IMR-90 (cell line): ENCODE results near the gene BCAP31. TPM values are rescaled to one million over a fixed set of nuclear protein-coding genes. Genes with fewer than 3 reads are reported as not detected.
"Not testable (repeated sequence)": the region's sequence is repeated elsewhere in the genome, so short reads cannot be mapped to it uniquely, and the experiment has no call there.

ENCODE experiments used
- ATAC-seq: fragments of 200-7000 bp; cut with Tn5 transposase; 2 replicates; pipeline ENCODE4 v1.9.1; 2020; ENCODE audit warnings: low read depth, mild to moderate bottlenecking, moderate library complexity
- BruUV-seq: library from RNA; stranded (reverse); fragments of 400-500 nt; replicated peaks from 2 replicates; lab custom pipeline; 2021; lab: Mats Ljungman, UMichigan
- CTCF ChIA-PET: fragments of 300-600 bp; formaldehyde crosslinking; extraction: SDS; loops from one replicate; lab custom pipeline; 2021; ENCODE audit warnings: antibody characterized with exemption; lab: Yijun Ruan, JAX
- POLR2A ChIA-PET: fragments of 300-600 bp; sonication (Branson Sonifier 250); formaldehyde crosslinking; loops from one replicate; lab custom pipeline; 2022; ENCODE audit warnings: antibody characterized with exemption; ENCODE audit not compliant: unreplicated experiment; lab: Charles Lee
- DNase-seq: peaks from one replicate; pipeline ENCODE4 v3.0.0; 2013
- H2AFZ ChIP-seq: replicated peaks from 2 replicates; pipeline ENCODE3; 2013; ENCODE audit warnings: low read length, mild to moderate bottlenecking; ENCODE audit not compliant: poor library complexity
- H2AK5ac ChIP-seq: 2 replicates; pipeline ENCODE4 v1.6.1; 2013; ENCODE audit warnings: low read depth, low read length, inconsistent platforms
- H2AK9ac ChIP-seq: replicated peaks from 2 replicates; pipeline ENCODE3; 2013; ENCODE audit warnings: mild to moderate bottlenecking, low read depth, low read length, moderate library complexity; ENCODE audit not compliant: poor library complexity
- H2BK120ac ChIP-seq: 2 replicates; pipeline ENCODE4 v1.6.1; 2013; ENCODE audit warnings: low read depth, low read length, inconsistent platforms
- H2BK15ac ChIP-seq: 3 replicates; pipeline ENCODE4 v1.6.1; 2013; ENCODE audit warnings: low read depth, low read length, inconsistent platforms
- H2BK20ac ChIP-seq: 2 replicates; pipeline ENCODE4 v1.6.1; 2013; ENCODE audit warnings: low read depth, mild to moderate bottlenecking, inconsistent platforms, low read length, moderate library complexity
- H2BK5ac ChIP-seq: 2 replicates; pipeline ENCODE4 v1.6.1; 2013; ENCODE audit warnings: mild to moderate bottlenecking, low read depth, low read length, inconsistent platforms; ENCODE audit not compliant: poor library complexity, severe bottlenecking
- H3K14ac ChIP-seq: replicated peaks from 2 replicates; pipeline ENCODE4 v1.6.1; 2013; ENCODE audit warnings: low read depth, low read length, inconsistent platforms
- H3K18ac ChIP-seq: 2 replicates; pipeline ENCODE4 v1.6.1; 2013; ENCODE audit warnings: low read depth, low read length, control low read depth
- H3K23ac ChIP-seq: 2 replicates; pipeline ENCODE4 v1.6.1; 2013; ENCODE audit warnings: low read depth, low read length, inconsistent platforms
- H3K27ac ChIP-seq: 2 replicates; pipeline ENCODE4 v1.5.1; 2013; ENCODE audit warnings: mild to moderate bottlenecking, control low read depth, low read length; ENCODE audit not compliant: insufficient read depth
- H3K27me3 ChIP-seq: 2 replicates; pipeline ENCODE4 v1.6.1; 2013; ENCODE audit warnings: low read length; ENCODE audit not compliant: control insufficient read depth, insufficient read depth
- H3K36me3 ChIP-seq: 2 replicates; pipeline ENCODE4 v1.6.1; 2013; ENCODE audit warnings: low read length, mixed read lengths; ENCODE audit not compliant: control insufficient read depth, insufficient read depth
- H3K4ac ChIP-seq: 2 replicates; pipeline ENCODE4 v1.6.1; 2013; ENCODE audit warnings: low read depth, low read length, inconsistent platforms
- H3K4me1 ChIP-seq: 2 replicates; pipeline ENCODE4 v1.6.1; 2013; ENCODE audit warnings: low read length, mixed read lengths; ENCODE audit not compliant: control insufficient read depth, insufficient read depth
- H3K4me2 ChIP-seq: 2 replicates; pipeline ENCODE4 v1.6.1; 2013; ENCODE audit warnings: low read depth, mild to moderate bottlenecking, control low read depth, low read length, moderate library complexity
- H3K4me3 ChIP-seq: 2 replicates; pipeline ENCODE4 v1.5.1; 2013; ENCODE audit warnings: low read depth, mild to moderate bottlenecking, control low read depth, low read length, moderate library complexity; ENCODE audit not compliant: insufficient read depth
- H3K56ac ChIP-seq: 2 replicates; pipeline ENCODE4 v1.6.1; 2013; ENCODE audit warnings: low read length, inconsistent platforms; ENCODE audit not compliant: insufficient read depth; ENCODE audit errors: extremely low read depth
- H3K79me1 ChIP-seq, 2 experiments: 2 replicates each; pipeline ENCODE4 v1.6.1; 2013; ENCODE audit warnings: low read length in 2 of 2, inconsistent platforms in 1 of 2, low read depth in 1 of 2
- H3K9ac ChIP-seq: 2 replicates; pipeline ENCODE4 v1.6.1; 2013; ENCODE audit warnings: low read depth, low read length, control low read depth
- H3K9me1 ChIP-seq: 2 replicates; pipeline ENCODE4 v1.6.1; 2013; ENCODE audit warnings: low read length, inconsistent platforms; ENCODE audit not compliant: insufficient read depth
- H3K9me3 ChIP-seq: 2 replicates; pipeline ENCODE4 v1.6.1; 2013; ENCODE audit warnings: low read length; ENCODE audit not compliant: control insufficient read depth, insufficient read depth
- H4K20me1 ChIP-seq: 2 replicates; pipeline ENCODE4 v1.6.1; 2013; ENCODE audit warnings: low read length, inconsistent platforms; ENCODE audit not compliant: insufficient read depth
- H4K5ac ChIP-seq: 2 replicates; pipeline ENCODE4 v1.6.1; 2013; ENCODE audit warnings: mild to moderate bottlenecking, low read depth, low read length, control low read depth
- H4K8ac ChIP-seq, 2 experiments: 2 replicates each; pipeline ENCODE4 v1.6.1; 2013; ENCODE audit warnings: low read depth in 2 of 2, low read length in 2 of 2, control low read depth in 1 of 2, inconsistent platforms in 1 of 2
- H4K91ac ChIP-seq: 2 replicates; pipeline ENCODE4 v1.6.1; 2013; ENCODE audit warnings: low read depth, low read length, inconsistent platforms; ENCODE audit not compliant: insufficient read depth
- CHD1 ChIP-seq: IDR thresholded peaks from 2 replicates; pipeline ENCODE4 v1.6.1; 2012; ENCODE audit warnings: low read depth, low read length, improper control_type of control experiment
- ELK1 ChIP-seq: fragments of 150-350 bp; IDR thresholded peaks from 2 replicates; pipeline ENCODE4 v1.6.1; 2016; ENCODE audit warnings: low read depth, mild to moderate bottlenecking, low read length, moderate library complexity, borderline replicate concordance
- NFE2L2 ChIP-seq: fragments of 150-350 bp; IDR thresholded peaks from 2 replicates; pipeline ENCODE4 v1.6.1; 2016; ENCODE audit warnings: low read depth, mild to moderate bottlenecking, low read length
- RFX5 ChIP-seq: IDR thresholded peaks from 2 replicates; pipeline ENCODE4 v1.8.0; 2012; ENCODE audit warnings: low read depth, mild to moderate bottlenecking, low read length, moderate library complexity
- SMC3 ChIP-seq: fragments of 150-350 bp; IDR thresholded peaks from 2 replicates; pipeline ENCODE4 v1.6.1; 2016; ENCODE audit warnings: low read depth, mild to moderate bottlenecking, antibody characterized with exemption, low read length, moderate library complexity
- WGBS, 2 experiments: methylation state at CpG; one replicate each; pipeline versions ENCODE4 v1.1.5 to v1.1.7; 2013; ENCODE audit warnings: missing lambda C conversion rate in 2 of 2; ENCODE audit not compliant: insufficient read length in 1 of 2; ENCODE audit errors: extremely low coverage in 2 of 2; 5-methylcytosine and 5-hydroxymethylcytosine counted together
- dilution Hi-C: fragments of 300-500 bp; cut with HindIII; formaldehyde crosslinking; loops from one replicate; pipeline ENCODE4 v1.14.3; 2018; ENCODE audit warnings: low sequenced_read_pairs; ENCODE audit not compliant: unreplicated experiment
- in situ Hi-C: fragments of 300-500 bp; cut with MboI; formaldehyde crosslinking; loops from 3 replicates; pipeline ENCODE4 v1.14.3; 2019; ENCODE audit warnings: low sequenced_read_pairs, inconsistent platforms, mixed read lengths
- intact Hi-C: fragments of 100-400 bp; cut with micrococcal nuclease; formaldehyde crosslinking; loops from 2 replicates; pipeline ENCODE4 v1.10.0; 2022
- polyA plus RNA-seq, 3 experiments: library from polyadenylated mRNA; depleted of rRNA; stranded (reverse); fragments of >200 nt; gene quantifications; 2 replicates each; pipeline ENCODE4 v1.2.3, GENCODE V29; 2012; ENCODE audit warnings: low replicate concordance in 1 of 3
- total RNA-seq: library from RNA; depleted of rRNA; stranded (reverse); fragments of >200 nt; gene quantifications from 2 replicates; pipeline ENCODE4 v1.2.3, GENCODE V29; 2012

BCAP31 gene
- total and polyA plus RNA-seq, 2 of the 4 experiments (the other 2 are of a cell fraction), result 125 to 244 TPM

DNA sequence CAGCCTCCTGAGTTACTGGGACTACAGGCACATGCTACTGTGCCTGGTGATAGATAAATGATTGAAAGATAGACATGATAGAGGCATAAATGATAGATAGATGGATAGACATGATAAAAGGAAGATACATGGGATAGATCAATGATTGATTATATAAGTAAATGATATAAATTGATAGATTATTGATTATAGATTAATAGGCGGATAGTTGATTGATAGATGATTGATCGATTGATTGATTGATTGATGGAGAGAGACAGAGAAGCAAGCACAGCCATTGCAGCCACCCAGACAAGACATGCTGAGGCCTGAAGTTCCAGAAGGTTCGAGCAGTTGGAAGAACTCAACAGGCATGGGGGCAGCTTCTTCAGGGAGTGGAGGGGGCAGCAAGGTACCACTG lies 22.2 kb upstream of the BCAP31 start:
- no peak for ATAC-seq
- no peak overlapping the region for H3K9ac ChIP-seq
- H2AFZ ChIP-seq, result no peak overlapping the region
- H2AK5ac ChIP-seq, result no peak overlapping the region
- H3K27me3 ChIP-seq, result peaks cover 2% of the 10 kb centered on the region; the same call in 1 of the 2 replicates
- no peak overlapping the region for H3K4me2 ChIP-seq
- TF ChIP-seq CHD1, result no peak
- no peak for TF ChIP-seq NFE2L2
- TF ChIP-seq SMC3, result no peak
- no peak for TF ChIP-seq RFX5
- TF ChIP-seq ELK1, result no peak
- 100% methylated on average over 2 of the region's 3 CpGs; no CpG with 5 or more reads in 1 of the 2 experiments for WGBS, 2 experiments
- POLR2A ChIA-PET, result no interaction called here
- no peak overlapping the region for H2AK9ac ChIP-seq
- no peak overlapping the region for H4K5ac ChIP-seq
- no TSS peak for BruUV-seq
- H4K8ac ChIP-seq, result no peak overlapping the region
- dilution Hi-C loops, result no loop called here
- H2BK15ac ChIP-seq, result no peak overlapping the region
- DNase-seq, result no peak
- H3K14ac ChIP-seq, result no peak overlapping the region
- no peak overlapping the region for H3K18ac ChIP-seq
- H3K23ac ChIP-seq, result no peak overlapping the region
- no peak overlapping the region for H3K27ac ChIP-seq
- H4K91ac ChIP-seq, result no peak overlapping the region
- no peak overlapping the region for H3K56ac ChIP-seq
- no peak overlapping the region for H2BK5ac ChIP-seq
- no peaks in the 10 kb centered on the region for H3K36me3 ChIP-seq
- peaks cover 3% of the 10 kb centered on the region; the same call in 1 of the 2 replicates for H3K4me1 ChIP-seq
- CTCF ChIA-PET, result no interaction called here
- intact Hi-C loops, result no loop called here
- H3K9me3 ChIP-seq, result no peaks in the 10 kb centered on the region; the same call in 1 of the 2 replicates
- H3K79me1 ChIP-seq, result no peaks in the 10 kb centered on the region
- H3K4ac ChIP-seq, result no peak overlapping the region
- H2BK20ac ChIP-seq, result no peak overlapping the region
- H3K9me1 ChIP-seq, result no peaks in the 10 kb centered on the region
- H2BK120ac ChIP-seq, result no peak overlapping the region
- no peak overlapping the region for H3K4me3 ChIP-seq
- in situ Hi-C loops, result no loop called here
- no peaks in the 10 kb centered on the region for H4K20me1 ChIP-seq

DNA sequence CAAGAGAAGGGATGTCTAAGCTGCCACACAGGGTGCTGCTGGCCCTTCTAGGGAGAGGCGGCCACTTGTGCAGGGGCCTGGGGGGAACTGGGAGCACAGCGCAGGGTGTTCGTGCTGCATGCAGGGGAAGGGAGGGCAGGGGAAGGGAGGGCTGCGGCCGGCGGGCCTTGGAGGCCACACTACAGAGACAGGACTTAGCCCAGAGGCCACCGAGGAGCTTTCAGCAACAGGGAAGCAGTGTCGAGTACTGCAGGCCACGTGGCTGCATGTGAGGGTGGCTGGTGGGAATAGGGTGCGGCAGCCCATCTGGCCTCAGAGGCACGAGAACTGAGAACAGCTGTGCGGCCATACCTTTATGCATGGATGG lies 20.9 kb upstream of the BCAP31 start:
- H3K23ac ChIP-seq, H3K18ac ChIP-seq, H2BK120ac ChIP-seq, H2BK15ac ChIP-seq, H3K4me1 ChIP-seq, H3K9me1 ChIP-seq, H3K4me2 ChIP-seq, H4K5ac ChIP-seq, H4K91ac ChIP-seq, BruUV-seq, H3K14ac ChIP-seq, H3K9ac ChIP-seq, H3K36me3 ChIP-seq, H3K9me3 ChIP-seq, H3K4ac ChIP-seq, intact Hi-C loops, H2BK20ac ChIP-seq, H3K56ac ChIP-seq, H3K27me3 ChIP-seq, ATAC-seq, H4K20me1 ChIP-seq, in situ Hi-C loops, H3K79me1 ChIP-seq, H2AFZ ChIP-seq, H4K8ac ChIP-seq, H2AK9ac ChIP-seq, H3K4me3 ChIP-seq, DNase-seq, H2BK5ac ChIP-seq, dilution Hi-C loops, POLR2A ChIA-PET, H3K27ac ChIP-seq, H2AK5ac ChIP-seq: not testable (repeated sequence)
- WGBS, 2 experiments, result 85% methylated on average over 4 of the region's 12 CpGs; no CpG with 5 or more reads in 1 of the 2 experiments
- CTCF ChIA-PET, result interaction anchor here (0.6 kb wide), 1 partner anchor 35 kb away, joined by 5 read pairs; no protein-coding TSS in a partner anchor
